GM23338 (cell line): ENCODE data around the gene IGSF21. TPM values are rescaled to one million over a fixed set of nuclear protein-coding genes. Genes with fewer than 3 reads are reported as not detected.

Experiments
- ATAC-seq: fragments of 200-7000 bp; cut with Tn5 transposase; 3 replicates; pipeline ENCODE4 v1.9.1; 2020
- DNase-seq: peaks from one replicate; pipeline ENCODE4 v3.0.0-alpha.2; 2015; ENCODE audit warnings: low spot score
- H2AFZ ChIP-seq: fragments of 200-600 bp; sonication (generic); 2 replicates; pipeline ENCODE4 v1.8.0; 2016; ENCODE audit warnings: antibody characterized with exemption, mild to moderate bottlenecking, moderate library complexity
- H3F3A ChIP-seq: fragments of 200-600 bp; sonication (generic); replicated peaks from 2 replicates; pipeline ENCODE4 v1.8.0; 2017; ENCODE audit warnings: antibody characterized with exemption, mixed run types, low read depth
- H3K27ac ChIP-seq: fragments of 200-600 bp; sonication (generic); 2 replicates; pipeline ENCODE4 v1.6.1; 2016; ENCODE audit warnings: low read depth
- H3K27me3 ChIP-seq: fragments of 200-600 bp; sonication (generic); 2 replicates; pipeline ENCODE4 v1.8.0; 2016; ENCODE audit warnings: mild to moderate bottlenecking, mixed run types, moderate library complexity; ENCODE audit not compliant: insufficient read depth
- H3K36me3 ChIP-seq: fragments of 200-600 bp; sonication (generic); 2 replicates; pipeline ENCODE4 v1.8.0; 2016; ENCODE audit warnings: mild to moderate bottlenecking; ENCODE audit not compliant: insufficient read depth
- H3K4me1 ChIP-seq: fragments of 200-600 bp; sonication (generic); 2 replicates; pipeline ENCODE4 v1.8.0; 2016; ENCODE audit warnings: mild to moderate bottlenecking, moderate library complexity; ENCODE audit not compliant: insufficient read depth
- H3K4me2 ChIP-seq: fragments of 200-600 bp; sonication (generic); 2 replicates; pipeline ENCODE4 v1.7.1; 2017; ENCODE audit warnings: mixed run types
- H3K4me3 ChIP-seq: fragments of 200-600 bp; sonication (generic); 2 replicates; pipeline ENCODE4 v1.6.1; 2016; ENCODE audit warnings: mixed run types
- H3K79me2 ChIP-seq: fragments of 200-600 bp; sonication (generic); replicated peaks from 2 replicates; pipeline ENCODE4 v1.8.0; 2017; ENCODE audit warnings: mild to moderate bottlenecking; ENCODE audit not compliant: insufficient read depth
- H3K9me2 ChIP-seq: fragments of 200-600 bp; sonication (generic); 2 replicates; pipeline ENCODE4 v1.8.0; 2017; ENCODE audit not compliant: insufficient read depth
- H4K20me1 ChIP-seq: fragments of 200-600 bp; sonication (generic); replicated peaks from 2 replicates; pipeline ENCODE4 v1.8.0; 2017; ENCODE audit warnings: mild to moderate bottlenecking; ENCODE audit not compliant: insufficient read depth
- H3K27ac Mint-ChIP-seq: 2 replicates; pipeline ENCODE4 v1.8.0; 2020; ENCODE audit warnings: inconsistent platforms, mild to moderate bottlenecking, moderate library complexity, mixed read lengths
- H3K27me3 Mint-ChIP-seq: 3 replicates; pipeline ENCODE4 v1.8.0; 2022; ENCODE audit warnings: low read depth, mild to moderate bottlenecking, moderate library complexity, mixed read lengths, inconsistent platforms; ENCODE audit not compliant: insufficient read depth, poor library complexity
- H3K36me3 Mint-ChIP-seq: 3 replicates; pipeline ENCODE4 v1.8.0; 2021; ENCODE audit warnings: low read depth, mild to moderate bottlenecking, inconsistent platforms, moderate library complexity, mixed read lengths
- H3K4me1 Mint-ChIP-seq: 3 replicates; pipeline ENCODE4 v1.8.0; 2020; ENCODE audit warnings: mild to moderate bottlenecking, inconsistent platforms, mixed read lengths
- H3K4me3 Mint-ChIP-seq: 3 replicates; pipeline ENCODE4 v1.8.0; 2021; ENCODE audit warnings: moderate library complexity, mild to moderate bottlenecking, inconsistent platforms, mixed read lengths
- H3K9me3 Mint-ChIP-seq: 3 replicates; pipeline ENCODE4 v1.8.0; 2020; ENCODE audit warnings: moderate library complexity, mild to moderate bottlenecking, inconsistent platforms, mixed read lengths
- EZH2 ChIP-seq: fragments of 200-600 bp; sonication (generic); IDR thresholded peaks from one replicate; pipeline ENCODE4 v1.8.0; 2017; ENCODE audit warnings: antibody characterized with exemption, mild to moderate bottlenecking, low read depth; ENCODE audit not compliant: unreplicated experiment
- EZH2phosphoT487 ChIP-seq: fragments of 200-600 bp; sonication (generic); IDR thresholded peaks from one replicate; pipeline ENCODE4 v1.8.1; 2018; ENCODE audit warnings: antibody characterized with exemption; ENCODE audit not compliant: unreplicated experiment
- JUNB ChIP-seq: IDR thresholded peaks from one replicate; pipeline ENCODE4 v1.6.1; 2016; ENCODE audit warnings: antibody characterized with exemption; ENCODE audit not compliant: unreplicated experiment
- NANOG ChIP-seq: IDR thresholded peaks from 2 replicates; pipeline ENCODE4 v1.6.1; 2016; ENCODE audit warnings: antibody characterized with exemption, borderline replicate concordance
- POLR2AphosphoS5 ChIP-seq: IDR thresholded peaks from 2 replicates; pipeline ENCODE4 v1.6.1; 2016; ENCODE audit warnings: antibody characterized with exemption, low read depth
- ZNF114 ChIP-seq: fragments of 250-450 bp; sonication (Bioruptor Pico); IDR thresholded peaks from 2 replicates; pipeline ENCODE4 v1.5.0; 2020; ENCODE audit warnings: mild to moderate bottlenecking, moderate library complexity
- ZNF331 ChIP-seq: fragments of 250-450 bp; sonication (Bioruptor Pico); IDR thresholded peaks from 2 replicates; pipeline ENCODE4 v1.5.0; 2020; ENCODE audit warnings: low read depth, mild to moderate bottlenecking, moderate library complexity
- polyA plus RNA-seq: library from polyadenylated mRNA; unstranded; fragments of >200 nt; fragmentation: Nextera tagmentation; extraction: Ambion mirVana; gene quantifications from 2 replicates; pipeline ENCODE4 v1.2.1, GENCODE V29; 2016
- total RNA-seq: library from RNA; depleted of rRNA; stranded (reverse); fragments of >200 nt; shearing (Covaris generic); gene quantifications from 2 replicates; pipeline ENCODE4 v1.2.3, GENCODE V29; 2014
- TF ChIP-seq, protein P1 (sequence below): IDR thresholded peaks from one replicate; pipeline ENCODE4 v1.6.1; 2018; ENCODE audit warnings: antibody characterized with exemption; ENCODE audit not compliant: unreplicated experiment
- TF ChIP-seq, protein P2 (sequence below), 2 experiments: fragments of 200-600 bp in 1 of 2; sonication (generic) in 1 of 2; conservative IDR thresholded peaks; 2 replicates each; pipeline versions ENCODE4 v1.5.1 to v1.6.1; 2016 to 2017; ENCODE audit warnings: antibody characterized with exemption in 2 of 2, low read depth in 2 of 2, mild to moderate bottlenecking in 2 of 2, moderate library complexity in 1 of 2
- TF ChIP-seq, protein P3 (sequence below): IDR thresholded peaks from 2 replicates; pipeline ENCODE4 v1.6.1; 2016; ENCODE audit warnings: antibody characterized with exemption
- TF ChIP-seq, protein P4 (sequence below): fragments of 250-450 bp; sonication (Bioruptor Pico); IDR thresholded peaks from 2 replicates; pipeline ENCODE4 v1.5.0; 2020; ENCODE audit warnings: mild to moderate bottlenecking, moderate library complexity

IGSF21 gene
- total and polyA plus RNA-seq, 2 experiments from 2014 or later = 15.6 to 15.7 TPM

DNA sequence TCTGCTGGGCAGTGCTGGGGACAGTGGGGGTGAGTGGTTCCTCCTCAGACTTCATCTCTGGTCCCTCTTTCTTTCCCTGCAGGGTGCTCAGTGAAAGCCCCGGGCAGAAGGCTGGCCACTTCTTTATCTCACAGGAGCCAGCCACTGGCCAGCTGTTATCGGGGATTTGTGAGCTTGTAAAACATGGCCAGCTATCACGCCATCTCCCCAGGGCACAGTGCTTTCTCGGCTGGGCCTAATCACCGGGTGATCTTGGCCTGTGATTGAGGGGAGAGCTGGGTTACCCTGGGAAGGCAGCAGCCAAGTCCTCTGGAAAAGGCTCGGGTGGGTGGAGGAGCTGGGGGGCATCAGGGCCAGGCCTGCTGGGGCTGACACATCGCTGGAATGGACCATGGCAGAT, 83.0 kb downstream of the IGSF21 start:
- Histone ChIP-seq H3K27ac (no peak overlapping the region), H4K20me1 (no peaks in the 10 kb centered on the region; the same call in 1 of the 2 replicates), H3K4me2 (no peak overlapping the region), H3K27me3 (no peaks in the 10 kb centered on the region), H3K4me1 (peaks cover 3% of the 10 kb centered on the region), H2AFZ (no peak overlapping the region), H3K36me3 (no peaks in the 10 kb centered on the region), H3K4me3 (no peak overlapping the region), H3F3A (no peaks in the 10 kb centered on the region), H3K79me2 (no peaks in the 10 kb centered on the region), H3K9me2 (no peaks in the 10 kb centered on the region)
- no peak for ATAC-seq
- no peak for DNase-seq
- no peak overlapping the region for H3K4me3 Mint-ChIP-seq
- H3K27ac Mint-ChIP-seq = no peak overlapping the region
- no peaks in the 10 kb centered on the region for H3K9me3 Mint-ChIP-seq
- peaks cover 1% of the 10 kb centered on the region for H3K27me3 Mint-ChIP-seq
- H3K4me1 Mint-ChIP-seq = peaks cover 22% of the 10 kb centered on the region
- no peak for TF ChIP-seq NANOG
- TF ChIP-seq, protein P1, sequence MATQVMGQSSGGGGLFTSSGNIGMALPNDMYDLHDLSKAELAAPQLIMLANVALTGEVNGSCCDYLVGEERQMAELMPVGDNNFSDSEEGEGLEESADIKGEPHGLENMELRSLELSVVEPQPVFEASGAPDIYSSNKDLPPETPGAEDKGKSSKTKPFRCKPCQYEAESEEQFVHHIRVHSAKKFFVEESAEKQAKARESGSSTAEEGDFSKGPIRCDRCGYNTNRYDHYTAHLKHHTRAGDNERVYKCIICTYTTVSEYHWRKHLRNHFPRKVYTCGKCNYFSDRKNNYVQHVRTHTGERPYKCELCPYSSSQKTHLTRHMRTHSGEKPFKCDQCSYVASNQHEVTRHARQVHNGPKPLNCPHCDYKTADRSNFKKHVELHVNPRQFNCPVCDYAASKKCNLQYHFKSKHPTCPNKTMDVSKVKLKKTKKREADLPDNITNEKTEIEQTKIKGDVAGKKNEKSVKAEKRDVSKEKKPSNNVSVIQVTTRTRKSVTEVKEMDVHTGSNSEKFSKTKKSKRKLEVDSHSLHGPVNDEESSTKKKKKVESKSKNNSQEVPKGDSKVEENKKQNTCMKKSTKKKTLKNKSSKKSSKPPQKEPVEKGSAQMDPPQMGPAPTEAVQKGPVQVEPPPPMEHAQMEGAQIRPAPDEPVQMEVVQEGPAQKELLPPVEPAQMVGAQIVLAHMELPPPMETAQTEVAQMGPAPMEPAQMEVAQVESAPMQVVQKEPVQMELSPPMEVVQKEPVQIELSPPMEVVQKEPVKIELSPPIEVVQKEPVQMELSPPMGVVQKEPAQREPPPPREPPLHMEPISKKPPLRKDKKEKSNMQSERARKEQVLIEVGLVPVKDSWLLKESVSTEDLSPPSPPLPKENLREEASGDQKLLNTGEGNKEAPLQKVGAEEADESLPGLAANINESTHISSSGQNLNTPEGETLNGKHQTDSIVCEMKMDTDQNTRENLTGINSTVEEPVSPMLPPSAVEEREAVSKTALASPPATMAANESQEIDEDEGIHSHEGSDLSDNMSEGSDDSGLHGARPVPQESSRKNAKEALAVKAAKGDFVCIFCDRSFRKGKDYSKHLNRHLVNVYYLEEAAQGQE = no peak
- TF ChIP-seq POLR2AphosphoS5 = no peak
- TF ChIP-seq, protein P2, sequence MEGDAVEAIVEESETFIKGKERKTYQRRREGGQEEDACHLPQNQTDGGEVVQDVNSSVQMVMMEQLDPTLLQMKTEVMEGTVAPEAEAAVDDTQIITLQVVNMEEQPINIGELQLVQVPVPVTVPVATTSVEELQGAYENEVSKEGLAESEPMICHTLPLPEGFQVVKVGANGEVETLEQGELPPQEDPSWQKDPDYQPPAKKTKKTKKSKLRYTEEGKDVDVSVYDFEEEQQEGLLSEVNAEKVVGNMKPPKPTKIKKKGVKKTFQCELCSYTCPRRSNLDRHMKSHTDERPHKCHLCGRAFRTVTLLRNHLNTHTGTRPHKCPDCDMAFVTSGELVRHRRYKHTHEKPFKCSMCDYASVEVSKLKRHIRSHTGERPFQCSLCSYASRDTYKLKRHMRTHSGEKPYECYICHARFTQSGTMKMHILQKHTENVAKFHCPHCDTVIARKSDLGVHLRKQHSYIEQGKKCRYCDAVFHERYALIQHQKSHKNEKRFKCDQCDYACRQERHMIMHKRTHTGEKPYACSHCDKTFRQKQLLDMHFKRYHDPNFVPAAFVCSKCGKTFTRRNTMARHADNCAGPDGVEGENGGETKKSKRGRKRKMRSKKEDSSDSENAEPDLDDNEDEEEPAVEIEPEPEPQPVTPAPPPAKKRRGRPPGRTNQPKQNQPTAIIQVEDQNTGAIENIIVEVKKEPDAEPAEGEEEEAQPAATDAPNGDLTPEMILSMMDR (conservative IDR thresholded peaks at IDR 0.05; ENCODE audit: low read depth in 2 of 2) = no peak
- TF ChIP-seq JUNB = no peak
- TF ChIP-seq, protein P3, sequence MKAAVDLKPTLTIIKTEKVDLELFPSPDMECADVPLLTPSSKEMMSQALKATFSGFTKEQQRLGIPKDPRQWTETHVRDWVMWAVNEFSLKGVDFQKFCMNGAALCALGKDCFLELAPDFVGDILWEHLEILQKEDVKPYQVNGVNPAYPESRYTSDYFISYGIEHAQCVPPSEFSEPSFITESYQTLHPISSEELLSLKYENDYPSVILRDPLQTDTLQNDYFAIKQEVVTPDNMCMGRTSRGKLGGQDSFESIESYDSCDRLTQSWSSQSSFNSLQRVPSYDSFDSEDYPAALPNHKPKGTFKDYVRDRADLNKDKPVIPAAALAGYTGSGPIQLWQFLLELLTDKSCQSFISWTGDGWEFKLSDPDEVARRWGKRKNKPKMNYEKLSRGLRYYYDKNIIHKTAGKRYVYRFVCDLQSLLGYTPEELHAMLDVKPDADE = no peak
- no peak for TF ChIP-seq EZH2
- TF ChIP-seq ZNF331 (CRISPR knock-in tag) = no peak
- no peak for TF ChIP-seq ZNF114
- no peaks in the 10 kb centered on the region for H3K36me3 Mint-ChIP-seq

DNA sequence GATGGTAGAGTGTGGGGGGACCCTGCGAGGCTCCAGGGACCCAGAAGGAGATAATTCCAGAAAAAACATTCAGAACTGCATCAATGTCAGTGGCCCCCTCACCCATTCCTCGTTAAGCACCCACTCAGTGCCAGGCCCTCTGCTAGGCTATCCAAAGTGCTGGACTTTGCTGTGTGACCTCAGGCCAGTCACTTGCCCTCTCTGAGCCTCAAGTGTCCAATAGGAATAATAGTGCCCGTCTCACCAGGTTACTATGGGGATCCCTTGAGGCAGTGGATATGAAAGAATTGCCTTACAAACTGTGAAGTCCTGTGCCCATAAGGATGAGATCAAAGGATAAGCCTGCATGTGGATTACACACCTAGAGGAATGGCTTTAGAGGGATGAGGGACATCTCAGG, 83.4 kb downstream of the IGSF21 start:
- peaks cover 3% of the 10 kb centered on the region for H3K4me1 ChIP-seq
- H3K36me3 ChIP-seq = no peaks in the 10 kb centered on the region
- H2AFZ ChIP-seq = no peak overlapping the region
- Mint-ChIP-seq H3K27me3 (peaks cover 1% of the 10 kb centered on the region), H3K4me1 (peaks cover 18% of the 10 kb centered on the region), H3K36me3 (no peaks in the 10 kb centered on the region), H3K9me3 (no peaks in the 10 kb centered on the region), H3K4me3 (no peak overlapping the region), H3K27ac (no peak overlapping the region)
- H3K4me2 ChIP-seq = no peak overlapping the region
- ATAC-seq (no peak), DNase-seq (no peak)
- no peaks in the 10 kb centered on the region for H3K79me2 ChIP-seq
- no peaks in the 10 kb centered on the region for H3F3A ChIP-seq
- no peaks in the 10 kb centered on the region for H3K27me3 ChIP-seq
- no peak overlapping the region for H3K4me3 ChIP-seq
- no peak overlapping the region for H3K27ac ChIP-seq
- H4K20me1 ChIP-seq = no peaks in the 10 kb centered on the region; the same call in 1 of the 2 replicates
- H3K9me2 ChIP-seq = no peaks in the 10 kb centered on the region
- TF ChIP-seq, protein P4, sequence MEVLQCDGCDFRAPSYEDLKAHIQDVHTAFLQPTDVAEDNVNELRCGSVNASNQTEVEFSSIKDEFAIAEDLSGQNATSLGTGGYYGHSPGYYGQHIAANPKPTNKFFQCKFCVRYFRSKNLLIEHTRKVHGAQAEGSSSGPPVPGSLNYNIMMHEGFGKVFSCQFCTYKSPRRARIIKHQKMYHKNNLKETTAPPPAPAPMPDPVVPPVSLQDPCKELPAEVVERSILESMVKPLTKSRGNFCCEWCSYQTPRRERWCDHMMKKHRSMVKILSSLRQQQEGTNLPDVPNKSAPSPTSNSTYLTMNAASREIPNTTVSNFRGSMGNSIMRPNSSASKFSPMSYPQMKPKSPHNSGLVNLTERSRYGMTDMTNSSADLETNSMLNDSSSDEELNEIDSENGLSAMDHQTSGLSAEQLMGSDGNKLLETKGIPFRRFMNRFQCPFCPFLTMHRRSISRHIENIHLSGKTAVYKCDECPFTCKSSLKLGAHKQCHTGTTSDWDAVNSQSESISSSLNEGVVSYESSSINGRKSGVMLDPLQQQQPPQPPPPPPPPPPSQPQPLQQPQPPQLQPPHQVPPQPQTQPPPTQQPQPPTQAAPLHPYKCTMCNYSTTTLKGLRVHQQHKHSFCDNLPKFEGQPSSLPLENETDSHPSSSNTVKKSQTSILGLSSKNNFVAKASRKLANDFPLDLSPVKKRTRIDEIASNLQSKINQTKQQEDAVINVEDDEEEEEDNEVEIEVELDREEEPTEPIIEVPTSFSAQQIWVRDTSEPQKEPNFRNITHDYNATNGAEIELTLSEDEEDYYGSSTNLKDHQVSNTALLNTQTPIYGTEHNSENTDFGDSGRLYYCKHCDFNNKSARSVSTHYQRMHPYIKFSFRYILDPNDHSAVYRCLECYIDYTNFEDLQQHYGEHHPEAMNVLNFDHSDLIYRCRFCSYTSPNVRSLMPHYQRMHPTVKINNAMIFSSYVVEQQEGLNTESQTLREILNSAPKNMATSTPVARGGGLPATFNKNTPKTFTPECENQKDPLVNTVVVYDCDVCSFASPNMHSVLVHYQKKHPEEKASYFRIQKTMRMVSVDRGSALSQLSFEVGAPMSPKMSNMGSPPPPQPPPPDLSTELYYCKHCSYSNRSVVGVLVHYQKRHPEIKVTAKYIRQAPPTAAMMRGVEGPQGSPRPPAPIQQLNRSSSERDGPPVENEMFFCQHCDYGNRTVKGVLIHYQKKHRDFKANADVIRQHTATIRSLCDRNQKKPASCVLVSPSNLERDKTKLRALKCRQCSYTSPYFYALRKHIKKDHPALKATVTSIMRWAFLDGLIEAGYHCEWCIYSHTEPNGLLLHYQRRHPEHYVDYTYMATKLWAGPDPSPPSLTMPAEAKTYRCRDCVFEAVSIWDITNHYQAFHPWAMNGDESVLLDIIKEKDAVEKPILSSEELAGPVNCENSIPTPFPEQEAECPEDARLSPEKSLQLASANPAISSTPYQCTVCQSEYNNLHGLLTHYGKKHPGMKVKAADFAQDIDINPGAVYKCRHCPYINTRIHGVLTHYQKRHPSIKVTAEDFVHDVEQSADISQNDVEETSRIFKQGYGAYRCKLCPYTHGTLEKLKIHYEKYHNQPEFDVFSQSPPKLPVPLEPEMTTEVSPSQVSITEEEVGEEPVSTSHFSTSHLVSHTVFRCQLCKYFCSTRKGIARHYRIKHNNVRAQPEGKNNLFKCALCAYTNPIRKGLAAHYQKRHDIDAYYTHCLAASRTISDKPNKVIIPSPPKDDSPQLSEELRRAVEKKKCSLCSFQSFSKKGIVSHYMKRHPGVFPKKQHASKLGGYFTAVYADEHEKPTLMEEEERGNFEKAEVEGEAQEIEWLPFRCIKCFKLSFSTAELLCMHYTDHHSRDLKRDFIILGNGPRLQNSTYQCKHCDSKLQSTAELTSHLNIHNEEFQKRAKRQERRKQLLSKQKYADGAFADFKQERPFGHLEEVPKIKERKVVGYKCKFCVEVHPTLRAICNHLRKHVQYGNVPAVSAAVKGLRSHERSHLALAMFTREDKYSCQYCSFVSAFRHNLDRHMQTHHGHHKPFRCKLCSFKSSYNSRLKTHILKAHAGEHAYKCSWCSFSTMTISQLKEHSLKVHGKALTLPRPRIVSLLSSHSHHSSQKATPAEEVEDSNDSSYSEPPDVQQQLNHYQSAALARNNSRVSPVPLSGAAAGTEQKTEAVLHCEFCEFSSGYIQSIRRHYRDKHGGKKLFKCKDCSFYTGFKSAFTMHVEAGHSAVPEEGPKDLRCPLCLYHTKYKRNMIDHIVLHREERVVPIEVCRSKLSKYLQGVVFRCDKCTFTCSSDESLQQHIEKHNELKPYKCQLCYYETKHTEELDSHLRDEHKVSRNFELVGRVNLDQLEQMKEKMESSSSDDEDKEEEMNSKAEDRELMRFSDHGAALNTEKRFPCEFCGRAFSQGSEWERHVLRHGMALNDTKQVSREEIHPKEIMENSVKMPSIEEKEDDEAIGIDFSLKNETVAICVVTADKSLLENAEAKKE = no peak
- no peak for TF ChIP-seq JUNB
- TF ChIP-seq EZH2phosphoT487 = no peak
